ENCODE measurements around the gene DUSP15. TPM values are rescaled to one million over a fixed set of nuclear protein-coding genes. Genes with fewer than 3 reads are reported as not detected.

DUSP15 gene
- polyA plus RNA-seq, 3 donors = not detected

DNA sequence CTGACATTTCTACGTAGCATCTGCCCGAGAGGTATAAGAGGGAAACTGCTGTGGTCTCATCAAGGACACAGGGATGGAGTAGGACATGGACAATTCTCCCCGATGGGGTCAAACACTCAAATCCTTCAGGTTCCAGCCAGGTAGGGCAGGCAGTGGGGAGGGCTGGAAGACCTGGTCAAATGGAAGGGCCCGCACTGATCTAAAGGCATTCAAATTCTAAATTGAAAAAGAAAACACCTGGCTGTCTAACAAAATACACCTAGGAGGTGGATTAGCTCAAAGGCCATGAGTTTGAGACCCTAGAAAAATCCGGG is 8.2 kb downstream of the DUSP15 start:
- no peak overlapping the region for H3K4me2 ChIP-seq (replicated peaks; ENCODE audit: extremely low read depth, low read length, poor library complexity, severe bottlenecking)
- peak overlapping the region; percentile 60 to 83 for H3K4me3 Mint-ChIP-seq

GRCh38 chr20:31861385-31862156 is 8.8 kb downstream of the DUSP15 start:
- H3K4me3 Mint-ChIP-seq = peak overlapping the region; percentile 60 to 83
- Histone ChIP-seq H3K27ac (ENCODE audit: low read depth in 1 of 2, low read length in 2 of 2) (no peak overlapping the region), H3K4me2 (replicated peaks; ENCODE audit: extremely low read depth, low read length, poor library complexity, severe bottlenecking) (peak overlapping the region; percentile 72), H3K4me3 (replicated peaks in 1 of 3; ENCODE audit: low read depth in 2 of 3, low read length in 3 of 3) (peak overlapping the region in 2 of 3 experiments; percentile 7 to 67), H3K36me3 (replicated peaks in 1 of 2; ENCODE audit: control insufficient read depth in 1 of 2, insufficient read depth in 2 of 2, low read length in 2 of 2) (no peaks in the 10 kb centered on the region), H3K9ac (ENCODE audit: insufficient read depth, low read length, poor library complexity, severe bottlenecking) (peak overlapping the region; percentile 52), H3K27me3 (ENCODE audit: control insufficient read depth in 2 of 2, insufficient read depth in 2 of 2, low read length in 2 of 2) (peaks cover 24 to 33% of the 10 kb centered on the region in 2 donors), H4K20me1 (ENCODE audit: insufficient read depth, low read length) (no peaks in the 10 kb centered on the region), H2AFZ (ENCODE audit: insufficient read depth, low read depth, low read length, poor library complexity, severe bottlenecking) (peak overlapping the region; percentile 62), H3K79me2 (ENCODE audit: insufficient read depth, low read length) (no peaks in the 10 kb centered on the region), H3K9me3 (replicated peaks in 1 of 2; ENCODE audit: control insufficient read depth in 1 of 2, insufficient read depth in 1 of 2, low read length in 2 of 2) (peaks cover 0 to 7% of the 10 kb centered on the region in 2 donors), H3K4me1 (ENCODE audit: control insufficient read depth in 1 of 2, insufficient read depth in 2 of 2, low read length in 2 of 2) (peaks cover 10 to 19% of the 10 kb centered on the region in 2 donors)
- WGBS (ENCODE audit: insufficient coverage) = 12% methylated on average over 49 of the region's 60 CpGs
- peaks cover 0 to 3% of the 10 kb centered on the region in 2 donors for H3K36me3 Mint-ChIP-seq
- intact Hi-C loops (cut with micrococcal nuclease) = no loop called here
- peaks cover 0 to 9% (median 0%) of the 10 kb centered on the region in 7 donors for H3K9me3 Mint-ChIP-seq
- TF ChIP-seq CTCF (IDR thresholded peaks at IDR 0.05) = no peak
- DNase-seq = peak in 2 of 3 donors; percentile 22 to 29
- peak overlapping the region in 2 of 7 donors; percentile 34 to 70 for H3K27ac Mint-ChIP-seq
- peaks cover 16% of the 10 kb centered on the region for H3K4me1 Mint-ChIP-seq
- peaks cover 35 to 39% (median 35%) of the 10 kb centered on the region in 3 donors for H3K27me3 Mint-ChIP-seq (ENCODE audit: low read depth in 3 of 3)

More for the DNA sequence above, 8.2 kb downstream of the DUSP15 start:
- no CpG with 5 or more reads among the region's 5 CpGs for whole genome bisulfite sequencing (ENCODE audit: insufficient coverage)
- Mint-ChIP-seq H3K27me3 (ENCODE audit: low read depth in 3 of 3) (peaks cover 35 to 39% (median 37%) of the 10 kb centered on the region in 3 donors), H3K27ac (peak overlapping the region in 1 of 7 donors; percentile 70), H3K36me3 (peaks cover 0 to 3% of the 10 kb centered on the region in 2 donors), H3K9me3 (peaks cover 0 to 9% (median 0%) of the 10 kb centered on the region in 7 donors), H3K4me1 (peaks cover 16% of the 10 kb centered on the region)
- Histone ChIP-seq H3K79me2 (ENCODE audit: insufficient read depth, low read length) (no peaks in the 10 kb centered on the region), H2AFZ (ENCODE audit: insufficient read depth, low read depth, low read length, poor library complexity, severe bottlenecking) (no peak overlapping the region), H3K36me3 (replicated peaks in 1 of 2; ENCODE audit: control insufficient read depth in 1 of 2, insufficient read depth in 2 of 2, low read length in 2 of 2) (no peaks in the 10 kb centered on the region), H3K27me3 (ENCODE audit: control insufficient read depth in 2 of 2, insufficient read depth in 2 of 2, low read length in 2 of 2) (peaks cover 24 to 33% of the 10 kb centered on the region in 2 donors), H3K4me1 (ENCODE audit: control insufficient read depth in 1 of 2, insufficient read depth in 2 of 2, low read length in 2 of 2) (peaks cover 6 to 15% of the 10 kb centered on the region in 2 donors), H4K20me1 (ENCODE audit: insufficient read depth, low read length) (no peaks in the 10 kb centered on the region), H3K27ac (ENCODE audit: low read depth in 1 of 2, low read length in 2 of 2) (no peak overlapping the region), H3K4me3 (replicated peaks in 1 of 3; ENCODE audit: low read depth in 2 of 3, low read length in 3 of 3) (no peak overlapping the region), H3K9me3 (replicated peaks in 1 of 2; ENCODE audit: control insufficient read depth in 1 of 2, insufficient read depth in 1 of 2, low read length in 2 of 2) (peaks cover 0 to 7% of the 10 kb centered on the region in 2 donors), H3K9ac (ENCODE audit: insufficient read depth, low read length, poor library complexity, severe bottlenecking) (no peak overlapping the region)
- DNase-seq = no peak
- intact Hi-C loops (cut with micrococcal nuclease) = no loop called here
- no peak for TF ChIP-seq CTCF (IDR thresholded peaks at IDR 0.05)

All from CD14-positive monocyte (primary cell).